GM21576 (cell line): ENCODE measurements around the gene DIRAS1.
"Not testable (repeated sequence)": the region's sequence is repeated elsewhere in the genome, so short reads cannot be mapped to it uniquely, and the experiment has no call there.

Experiments
- ATAC-seq: cut with Tn5 transposase; IDR thresholded peaks from one replicate; pipeline ENCODE4 v1.9.1; 2021; ENCODE audit warnings: mild to moderate bottlenecking, moderate library complexity; ENCODE audit not compliant: unreplicated experiment

The DIRAS1 gene

GRCh38 chr19:2714102-2714501 is 7.1 kb downstream of the DIRAS1 start:
- ATAC-seq, result not testable (repeated sequence)

DNA sequence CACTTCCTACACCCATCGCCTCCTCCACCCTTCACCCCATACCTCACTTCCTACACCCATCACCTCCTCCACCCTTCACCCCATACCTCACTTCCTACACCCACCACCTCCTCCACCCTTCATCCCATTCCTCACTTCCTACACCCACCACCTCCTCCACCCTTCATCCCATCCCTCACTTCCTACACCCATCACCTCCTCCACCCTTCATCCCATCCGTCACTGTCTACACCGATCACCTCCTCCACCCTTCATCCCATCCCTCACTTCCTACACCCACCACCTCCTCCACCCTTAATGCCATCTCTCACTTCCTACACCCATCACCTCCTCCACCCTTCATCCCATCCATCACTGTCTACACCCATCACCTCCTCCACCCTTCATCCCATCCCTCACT is 8.0 kb downstream of the DIRAS1 start:
- not testable (repeated sequence) for ATAC-seq

- ATAC-seq, result no peak
Measured at GRCh38 chr19:2711875-2712205, 9.3 kb downstream of the DIRAS1 start.

GRCh38 chr19:2711172-2711874 is 9.8 kb downstream of the DIRAS1 start:
- ATAC-seq, result no peak

DNA sequence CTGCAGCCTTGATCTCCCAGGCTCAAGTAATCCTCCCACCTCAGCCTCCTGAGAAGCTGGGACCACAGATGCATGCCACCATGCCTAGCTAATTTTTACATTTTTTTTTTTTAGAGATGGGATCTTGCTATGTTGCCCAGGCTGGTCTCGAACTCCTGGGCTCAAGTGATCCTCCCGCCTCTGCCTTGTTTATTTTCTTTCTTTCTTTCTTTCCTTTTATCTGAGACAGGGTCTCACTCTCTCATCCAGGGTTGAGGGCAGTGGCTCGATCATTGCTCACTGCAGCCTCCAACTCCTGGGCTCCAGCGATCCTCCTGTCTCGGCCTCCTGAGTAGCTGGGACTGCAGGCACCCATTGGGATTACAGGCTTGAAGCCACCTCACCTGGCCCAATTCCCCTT is 14.9 kb downstream of the DIRAS1 start:
- no peak for ATAC-seq

GRCh38 chr19:2703691-2704216 is 17.4 kb downstream of the DIRAS1 start:
- ATAC-seq, result no peak

DNA sequence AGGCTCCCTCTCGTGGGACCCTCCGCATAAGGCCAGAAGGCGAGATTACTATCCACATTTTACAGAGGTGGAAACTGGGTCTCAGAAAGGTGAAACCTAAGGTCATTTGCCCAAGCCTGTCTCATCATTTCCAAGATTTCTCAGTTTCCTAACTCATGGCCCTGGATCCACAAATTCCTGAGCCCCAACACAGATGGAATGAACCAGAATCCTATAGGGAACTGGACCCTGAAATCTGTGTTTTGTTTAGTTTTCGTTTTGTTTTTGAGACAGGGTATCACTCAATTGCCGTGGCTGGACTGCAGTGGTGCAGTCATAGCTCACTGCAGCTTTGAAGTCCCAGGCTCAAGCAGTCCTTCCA is 18.1 kb downstream of the DIRAS1 start:
- ATAC-seq, result no peak

DNA sequence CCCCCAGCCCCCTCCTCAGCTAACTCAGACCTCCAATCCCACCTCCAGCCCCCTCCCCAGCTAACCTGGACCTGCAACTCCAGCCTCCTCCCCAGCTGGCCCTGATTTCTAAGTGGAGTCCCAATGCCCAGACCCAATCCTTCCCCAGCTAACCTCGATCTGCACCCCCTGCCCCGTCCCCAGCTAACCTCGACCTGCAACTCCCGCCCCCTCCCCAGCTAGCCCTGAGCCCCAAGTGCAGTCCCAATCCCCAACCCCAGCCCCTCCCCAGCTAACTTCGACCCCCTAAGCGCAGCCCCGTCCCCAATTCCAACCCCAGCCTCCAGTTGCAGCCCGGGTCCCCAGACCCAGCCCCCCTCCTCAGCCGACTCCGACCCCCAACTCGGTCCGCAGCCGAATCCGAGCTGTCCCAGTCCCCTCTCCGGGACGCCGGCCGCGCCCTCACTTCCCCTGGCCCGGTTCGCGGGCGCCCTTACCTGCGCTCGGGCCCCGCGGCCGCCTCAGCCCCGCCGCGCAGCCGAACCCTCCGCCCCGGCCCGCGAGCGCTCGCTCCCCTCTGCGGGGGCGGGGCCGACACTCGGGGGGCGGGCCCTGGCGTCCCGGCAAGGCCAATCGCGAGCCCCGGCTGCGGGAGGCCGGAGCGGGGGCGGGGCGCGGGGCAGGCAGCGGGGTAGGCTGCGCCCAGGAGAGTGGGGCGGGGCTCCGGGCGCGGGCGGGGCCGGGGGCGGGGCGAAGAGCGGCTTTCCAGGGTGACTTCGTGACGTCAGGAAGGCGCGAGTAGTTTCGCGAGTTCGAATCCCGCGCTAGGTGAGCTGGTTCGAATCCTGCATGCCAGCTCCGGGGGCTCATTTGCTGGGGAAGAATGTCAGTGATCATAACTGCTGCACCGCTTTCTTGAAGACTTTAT is 18.7 kb downstream of the DIRAS1 start, which contains the start of gene GNG7:
Gene GNG7, minus strand, starts transcription at position 525 of the 907 bp plus-strand sequence. CDS start 182,006 bp downstream, outside the sequence.
- peak; percentile 69 for ATAC-seq

- ATAC-seq, result no peak
Measured at GRCh38 chr19:2701361-2702169, 19.6 kb downstream of the DIRAS1 start.

GRCh38 chr19:2700660-2701360 is 20.4 kb downstream of the DIRAS1 start:
- no peak for ATAC-seq

DNA sequence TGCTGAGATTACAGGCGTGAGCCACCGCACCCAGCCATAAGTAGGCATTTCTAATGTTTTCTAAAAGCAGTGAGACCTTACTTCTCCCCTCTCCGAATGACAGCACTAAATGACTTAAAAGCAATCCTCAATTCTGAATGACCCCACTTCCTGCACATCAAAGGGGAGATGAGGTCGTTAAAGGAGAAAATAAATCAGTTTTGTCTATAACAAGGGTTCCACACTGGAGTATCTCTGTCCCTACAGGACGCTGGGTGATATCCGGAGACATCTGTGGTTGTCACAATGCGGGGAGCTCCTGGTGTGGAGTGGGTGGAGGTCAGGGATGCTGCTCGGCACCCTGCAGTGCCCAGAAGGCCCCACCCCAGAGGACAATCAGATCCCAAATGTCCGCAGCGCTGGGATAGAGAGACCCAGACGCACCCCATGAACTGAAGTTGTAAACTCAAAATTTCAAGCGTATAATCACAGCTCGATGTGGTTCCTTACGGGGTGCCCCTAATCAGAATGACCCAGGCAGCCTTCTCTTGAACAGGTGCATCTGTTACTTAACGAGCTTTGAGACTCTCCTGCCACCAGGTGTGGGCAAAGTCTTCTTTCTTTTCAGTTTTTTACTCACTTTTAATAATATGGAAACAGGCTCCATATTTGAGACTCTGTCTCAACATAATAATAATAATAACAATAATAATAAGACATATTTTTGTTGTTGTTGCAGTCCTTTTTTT is 21.6 kb downstream of the DIRAS1 start:
- ATAC-seq, result no peak

DNA sequence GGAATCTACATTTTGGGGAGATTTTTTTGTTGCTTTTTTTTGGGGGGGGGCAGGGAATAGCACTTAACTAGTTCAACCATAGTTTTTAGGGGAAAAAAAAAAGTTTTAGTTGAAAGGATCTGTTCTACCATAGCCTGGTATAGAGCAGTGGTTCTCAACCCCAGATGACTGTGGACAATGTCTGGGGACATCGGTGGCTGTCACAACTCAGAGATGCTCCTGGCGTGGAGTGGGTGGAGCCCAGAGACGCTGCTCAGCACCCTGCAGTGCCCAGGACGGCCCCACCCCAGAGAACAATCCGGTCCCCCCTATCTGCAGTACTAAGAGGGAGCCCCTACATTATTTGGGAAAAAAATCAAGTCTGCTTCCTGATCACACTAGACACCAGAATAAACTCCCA is 27.0 kb downstream of the DIRAS1 start:
- no peak for ATAC-seq

- no peak for ATAC-seq
Measured at GRCh38 chr19:2693492-2694160, 27.5 kb downstream of the DIRAS1 start.

DNA sequence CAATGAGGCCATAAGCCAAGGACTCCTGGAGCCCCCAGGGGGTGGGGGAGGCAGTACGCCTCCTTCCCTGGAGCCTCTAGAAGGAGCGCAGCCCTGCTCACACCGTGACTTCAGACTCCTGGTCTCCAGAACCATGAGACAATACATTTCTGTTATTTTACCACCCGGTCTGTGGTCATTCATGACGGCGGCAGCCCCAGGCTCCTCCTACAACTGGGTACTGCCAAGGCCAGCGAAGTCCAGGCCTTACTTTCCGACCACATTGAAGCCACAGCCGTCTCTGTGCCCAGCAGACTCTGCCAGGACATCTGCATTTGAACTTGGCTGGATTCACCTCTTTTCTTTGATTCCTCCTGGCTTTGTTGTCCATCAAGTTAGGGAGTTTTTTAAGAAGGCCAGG is 29.2 kb downstream of the DIRAS1 start:
- ATAC-seq, result no peak

DNA sequence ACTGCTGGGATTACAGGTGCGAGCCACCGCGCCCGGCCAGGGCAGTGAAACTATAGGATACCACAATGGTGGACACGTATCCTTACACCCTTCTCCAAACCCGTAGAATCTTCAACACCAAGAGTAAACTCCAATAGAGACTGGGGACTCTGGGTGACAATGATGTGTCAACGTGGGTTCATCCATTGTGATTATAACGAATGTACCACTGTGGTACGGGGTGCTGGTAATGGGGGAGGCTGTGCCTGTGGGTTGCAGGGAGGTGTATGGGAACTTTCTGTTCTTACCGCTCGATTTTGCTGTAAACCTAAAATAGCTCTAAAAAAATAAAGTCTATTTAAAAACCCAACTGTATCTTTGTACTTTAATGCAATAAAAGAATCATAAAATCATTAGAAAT is 30.3 kb downstream of the DIRAS1 start:
- no peak for ATAC-seq

DNA sequence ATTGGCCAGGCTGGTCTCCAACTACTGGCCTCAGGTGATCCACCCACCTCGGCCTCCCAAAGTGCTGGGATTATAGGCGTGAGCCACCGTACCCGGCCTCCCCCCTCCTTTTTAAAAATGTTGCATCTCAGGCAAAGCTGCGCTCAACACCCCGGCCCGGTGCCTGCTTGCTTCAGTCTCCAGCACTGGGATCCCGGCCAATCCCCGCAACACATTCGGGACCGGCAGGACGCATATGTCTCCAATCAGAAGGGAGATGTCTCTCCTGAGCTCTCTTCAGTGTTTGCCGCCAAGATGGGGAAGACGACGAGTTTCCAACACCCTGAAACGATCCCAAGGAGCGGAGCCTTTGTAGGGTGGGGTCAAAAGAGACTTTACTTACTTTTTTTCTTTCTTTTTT is 34.8 kb downstream of the DIRAS1 start:
- ATAC-seq, result no peak

DNA sequence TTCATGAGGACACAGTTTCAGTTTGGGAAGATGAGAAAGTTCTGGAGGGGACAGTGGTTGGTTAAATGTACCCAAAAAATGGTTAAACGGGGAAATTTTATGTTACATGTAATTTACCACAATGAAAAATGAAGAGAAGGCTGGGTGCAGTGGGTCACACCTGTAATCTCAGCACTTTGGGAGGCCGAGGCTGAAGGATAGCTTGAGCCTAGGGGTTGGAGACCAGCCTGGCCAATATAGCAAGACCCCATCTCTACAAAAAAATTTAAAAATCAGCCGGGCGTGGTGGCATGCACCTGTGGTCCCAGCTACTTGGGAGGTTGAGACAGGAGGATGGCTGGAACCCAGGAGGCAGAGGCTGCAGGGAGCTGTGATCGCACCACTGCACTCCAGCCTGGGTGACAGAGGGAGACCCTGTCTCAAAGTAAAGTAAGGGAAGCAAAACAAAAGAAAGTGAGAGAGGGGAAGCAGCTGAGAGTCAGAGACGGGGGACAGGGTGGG is 35.9 kb downstream of the DIRAS1 start:
- ATAC-seq, result no peak

DNA sequence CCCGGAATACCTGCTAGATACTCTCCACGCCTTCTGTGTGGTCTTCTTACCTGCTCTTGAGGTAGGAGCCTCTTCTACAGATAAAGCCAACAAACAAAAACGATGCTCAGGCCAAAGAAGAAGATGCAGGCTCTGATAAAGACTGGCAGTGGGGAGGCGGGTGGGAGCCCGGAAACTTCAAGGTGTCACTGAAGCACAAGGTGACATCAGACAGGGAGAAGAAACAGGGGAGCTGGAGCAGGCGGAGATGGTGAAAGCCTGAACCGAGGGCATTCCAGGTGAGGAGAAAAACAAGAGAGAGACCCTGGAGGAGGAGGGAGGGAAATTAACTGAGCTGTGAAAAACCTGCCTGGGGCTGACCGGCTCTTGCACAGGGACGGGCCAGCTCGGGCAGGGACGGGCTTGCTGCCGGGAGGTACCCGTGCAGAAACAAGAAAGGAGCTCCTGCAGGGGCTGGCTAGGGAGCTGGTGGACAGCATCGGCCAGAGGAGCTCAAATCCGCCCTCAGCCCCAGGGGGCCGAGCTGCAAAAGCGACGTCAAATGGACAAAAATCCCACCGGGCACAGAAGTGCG is 37.7 kb downstream of the DIRAS1 start:
- ATAC-seq, result no peak

- no peak for ATAC-seq
Measured at GRCh38 chr19:2680808-2681207, 40.4 kb downstream of the DIRAS1 start.
